ENCODE results near the gene ALS2.

Gene ALS2

GRCh38 chr2:201751566-201751965 is 29.2 kb downstream of the ALS2 start:
- no peak for DNase-seq

- no peak for DNase-seq
Measured at GRCh38 chr2:201746551-201746950, 34.2 kb downstream of the ALS2 start.

GRCh38 chr2:201735486-201735885 is 45.2 kb downstream of the ALS2 start:
- no peak for DNase-seq

- no peak for DNase-seq
Measured at GRCh38 chr2:201734111-201734510, 46.6 kb downstream of the ALS2 start.

- DNase-seq: no peak
Measured at GRCh38 chr2:201733544-201733943, 47.2 kb downstream of the ALS2 start.

- DNase-seq: no peak
Measured at GRCh38 chr2:201730651-201731285, 50.0 kb downstream of the ALS2 start.

- no peak for DNase-seq
Measured at GRCh38 chr2:201715459-201715858, 65.3 kb downstream of the ALS2 start.

GRCh38 chr2:201712726-201713125 is 68.0 kb downstream of the ALS2 start:
- no peak for DNase-seq

GRCh38 chr2:201709747-201710146 is 71.0 kb downstream of the ALS2 start:
- no peak for DNase-seq

- DNase-seq: no peak
Measured at GRCh38 chr2:201709049-201709448, 71.7 kb downstream of the ALS2 start.

GRCh38 chr2:201707753-201708152 is 73.0 kb downstream of the ALS2 start:
- DNase-seq: no peak

- no peak for DNase-seq
Measured at GRCh38 chr2:201707142-201707541, 73.6 kb downstream of the ALS2 start.

GRCh38 chr2:201704536-201704935 is 76.2 kb downstream of the ALS2 start:
- DNase-seq: no peak

- DNase-seq: no peak
Measured at GRCh38 chr2:201701646-201702045, 79.1 kb downstream of the ALS2 start.

GRCh38 chr2:201699416-201699815 is 81.3 kb downstream of the ALS2 start:
- DNase-seq: no peak

GRCh38 chr2:201698588-201699226 is 82.0 kb downstream of the ALS2 start, which contains the start of gene MPP4:
Gene MPP4, minus strand, starts transcription at chr2:201698644. Its CDS starts 4,690 bp downstream, at chr2:201693954.
- DNase-seq: no peak

GRCh38 chr2:201697899-201698298 is 82.8 kb downstream of the ALS2 start:
- no peak for DNase-seq

- DNase-seq: no peak
Measured at GRCh38 chr2:201696151-201696659, 84.5 kb downstream of the ALS2 start.

- DNase-seq: no peak
Measured at GRCh38 chr2:201685156-201685555, 95.6 kb downstream of the ALS2 start.

GRCh38 chr2:201680743-201681142 is 100.0 kb downstream of the ALS2 start:
- DNase-seq: no peak

GRCh38 chr2:201678401-201678800 is 102.3 kb downstream of the ALS2 start:
- DNase-seq: no peak

- DNase-seq: no peak
Measured at GRCh38 chr2:201675454-201675853, 105.3 kb downstream of the ALS2 start.

- DNase-seq: no peak
Measured at GRCh38 chr2:201674794-201675193, 105.9 kb downstream of the ALS2 start.

GRCh38 chr2:201674298-201674697 is 106.4 kb downstream of the ALS2 start:
- no peak for DNase-seq

- no peak for DNase-seq
Measured at GRCh38 chr2:201673546-201673945, 107.2 kb downstream of the ALS2 start.

Measured in bone marrow (tissue), 2 donors.